HepG2 (cell line): Measurements from ENCODE around the gene SKIC2. TPM values are rescaled to one million over a fixed set of nuclear protein-coding genes. Genes with fewer than 3 reads are reported as not detected.

ENCODE experiments used
- E2F5 ChIP-seq: sonication (generic); formaldehyde crosslinking; conservative IDR thresholded peaks from 2 replicates; pipeline ENCODE4 v1.4.0; 2020; ENCODE audit warnings: missing genetic modification reagents
- ETV5 ChIP-seq: IDR thresholded peaks from 2 replicates; pipeline ENCODE4 v1.6.1; 2018; ENCODE audit warnings: missing biosample characterization, missing genetic modification reagents, inconsistent platforms, borderline replicate concordance
- FOSL1 ChIP-seq: sonication (generic); formaldehyde crosslinking; IDR thresholded peaks from 2 replicates; pipeline ENCODE4 v1.9.0; 2021; ENCODE audit warnings: missing genetic modification reagents, borderline replicate concordance
- JDP2 ChIP-seq: sonication (generic); formaldehyde crosslinking; IDR thresholded peaks from 2 replicates; pipeline ENCODE4 v1.8.1; 2022; ENCODE audit warnings: missing genetic modification reagents, borderline replicate concordance
- MNT ChIP-seq: fragments of 450-650 bp; IDR thresholded peaks from 2 replicates; pipeline ENCODE4 v1.6.1; 2016
- MTF2 ChIP-seq: sonication (generic); formaldehyde crosslinking; IDR thresholded peaks from 2 replicates; pipeline ENCODE4 v1.5.0; 2020; ENCODE audit warnings: missing genetic modification reagents, borderline replicate concordance
- NBN ChIP-seq: fragments of 450-650 bp; conservative IDR thresholded peaks from 2 replicates; pipeline ENCODE4 v1.6.1; 2017
- NCOR1 ChIP-seq: fragments of 200-600 bp; sonication (generic); IDR thresholded peaks from 2 replicates; pipeline ENCODE4 v1.7.0; 2017; ENCODE audit warnings: antibody characterized with exemption, low read length, borderline replicate concordance
- NONO ChIP-seq, 2 experiments: fragments of 450-650 bp in 1 of 2; sonication (generic) in 1 of 2; formaldehyde crosslinking in 1 of 2; IDR thresholded peaks in 1 of 2; conservative IDR thresholded peaks in 1 of 2; 2 replicates each; pipeline versions ENCODE4 v1.6.1 to v1.8.0; 2017 to 2022; ENCODE audit warnings: mild to moderate bottlenecking in 1 of 2, missing genetic modification reagents in 1 of 2, moderate library complexity in 1 of 2
- PAWR ChIP-seq: sonication (generic); formaldehyde crosslinking; IDR thresholded peaks from 2 replicates; pipeline ENCODE4 v1.4.0; 2020; ENCODE audit warnings: missing genetic modification reagents, mild to moderate bottlenecking, borderline replicate concordance
- RAD51 ChIP-seq: fragments of 450-650 bp; IDR thresholded peaks from 2 replicates; pipeline ENCODE4 v1.6.1; 2016; ENCODE audit warnings: borderline replicate concordance
- TCF12 ChIP-seq, 2 experiments: fragments of 450-650 bp in 1 of 2; sonication (generic) in 1 of 2; formaldehyde crosslinking in 1 of 2; IDR thresholded peaks; 2 replicates each; pipeline versions ENCODE4 v1.6.1 to v1.8.0; 2017 to 2022; ENCODE audit warnings: antibody characterized with exemption in 1 of 2, mild to moderate bottlenecking in 1 of 2, missing genetic modification reagents in 1 of 2, moderate library complexity in 1 of 2
- ZBTB3 ChIP-seq: sonication (generic); formaldehyde crosslinking; IDR thresholded peaks from 2 replicates; pipeline ENCODE4 v1.4.0; 2020; ENCODE audit warnings: low read depth, mild to moderate bottlenecking, moderate library complexity, missing genetic modification reagents, borderline replicate concordance
- ZBTB33 ChIP-seq: sonication (generic); formaldehyde crosslinking; IDR thresholded peaks from 2 replicates; pipeline ENCODE4 v1.4.0; 2020; ENCODE audit warnings: missing genetic modification reagents
- ZMAT3 ChIP-seq: sonication (generic); formaldehyde crosslinking; conservative IDR thresholded peaks from 2 replicates; pipeline ENCODE4 v1.7.0; 2021; ENCODE audit warnings: missing genetic modification reagents
- ZNF17 ChIP-seq: sonication (generic); formaldehyde crosslinking; IDR thresholded peaks from 2 replicates; pipeline ENCODE4 v1.5.0; 2020; ENCODE audit warnings: mild to moderate bottlenecking, missing genetic modification reagents
- ZNF550 ChIP-seq: sonication (generic); formaldehyde crosslinking; IDR thresholded peaks from 2 replicates; pipeline ENCODE4 v1.4.0; 2020; ENCODE audit warnings: mild to moderate bottlenecking, missing genetic modification reagents, borderline replicate concordance
- ZNF572 ChIP-seq: sonication (generic); formaldehyde crosslinking; IDR thresholded peaks from 2 replicates; pipeline ENCODE4 v1.5.1; 2020; ENCODE audit warnings: mild to moderate bottlenecking, missing genetic modification reagents
- ZNF574 ChIP-seq: sonication (generic); formaldehyde crosslinking; IDR thresholded peaks from 2 replicates; pipeline ENCODE4 v1.4.0; 2020; ENCODE audit warnings: missing genetic modification reagents
- ZNF580 ChIP-seq: IDR thresholded peaks from 2 replicates; pipeline ENCODE4 v1.6.1; 2016; ENCODE audit warnings: low read depth, borderline replicate concordance
- polyA plus RNA-seq, 8 experiments: library from polyadenylated mRNA; depleted of rRNA in 3 of 8; stranded (reverse) in 7 of 8; unstranded in 1 of 8; fragments of >200 nt; fragmentation: Illumina TruSeq in 4 of 8; extraction: Trizol in 4 of 8; gene quantifications; 2 replicates each; pipeline versions ENCODE4 v1.2.1 to v1.2.3, GENCODE V29; 2011 to 2016; ENCODE audit warnings: low read depth in 4 of 8, missing spikeins in 1 of 8, mixed read lengths in 1 of 8; ENCODE audit not compliant: insufficient read depth in 1 of 8
- total RNA-seq, 5 experiments: library from RNA; depleted of rRNA; stranded (reverse); fragments of >200 nt; fragmentation: Illumina TruSeq; extraction: Trizol; gene quantifications; 2 replicates each; pipeline ENCODE4 v1.2.3, GENCODE V29; 2016; ENCODE audit warnings: low read depth in 1 of 5

Gene SKIC2
- total and polyA plus RNA-seq, 2 of the 13 experiments (the other 11 are each of a cell fraction or from before 2014, with no cell fraction given), result 67.1 to 68.4 TPM

- no peak for TF ChIP-seq NONO (IDR thresholded peaks at IDR 0.05)
- TF ChIP-seq NONO (CRISPR knock-in tag; conservative IDR thresholded peaks at IDR 0.05), result peak; percentile 95
- no peak for TF ChIP-seq ZNF550 (CRISPR knock-in tag)
- TF ChIP-seq ZBTB33, result 0 out of 2 replicates have a peak, but pooled peaks have one; percentile 2
- TF ChIP-seq E2F5, result no peak
- no peak for TF ChIP-seq TCF12 (IDR thresholded peaks at IDR 0.05)
- 0 out of 2 replicates have a peak, but pooled peaks have one; percentile 56 for TF ChIP-seq TCF12 (CRISPR knock-in tag; IDR thresholded peaks at IDR 0.05)
- TF ChIP-seq ZNF17 (CRISPR knock-in tag), result no peak
- TF ChIP-seq ZBTB3 (CRISPR knock-in tag), result peak; percentile 54; the same call in 1 of the 2 replicates
- no peak for TF ChIP-seq MTF2 (CRISPR knock-in tag)
- TF ChIP-seq FOSL1, result no peak; the same call in 1 of the 2 replicates
- TF ChIP-seq PAWR (CRISPR knock-in tag), result no peak; the same call in 1 of the 2 replicates
- peak; percentile 96 for TF ChIP-seq ETV5 (CRISPR knock-in tag)
- TF ChIP-seq NCOR1, result peak; percentile 99
- peak; percentile 98 for TF ChIP-seq ZNF574 (CRISPR knock-in tag)
- TF ChIP-seq JDP2 (CRISPR knock-in tag), result no peak
- peak; percentile 75 for TF ChIP-seq MNT
- TF ChIP-seq NBN, result no peak
- TF ChIP-seq RAD51, result no peak
- TF ChIP-seq ZNF580 (CRISPR knock-in tag), result 0 out of 2 replicates have a peak, but pooled peaks have one; percentile 84
- TF ChIP-seq ZMAT3 (CRISPR knock-in tag), result peak; percentile 69; the same call in 1 of the 2 replicates
- peak; percentile 36; the same call in 1 of the 2 replicates for TF ChIP-seq ZNF572 (CRISPR knock-in tag)
Measured at GRCh38 chr6:31958741-31959739, at the start of gene SKIC2, which contains the start of gene NELFE (continued).
